Erythroblast (primary cell): ENCODE results near the gene DIPK1A.

ENCODE experiments used
- GATA1 ChIP-seq: IDR thresholded peaks from 2 replicates; pipeline ENCODE4 v1.6.1; 2011; ENCODE audit warnings: low read depth, mild to moderate bottlenecking, control low read depth, low read length, moderate library complexity
- POLR2A ChIP-seq: IDR thresholded peaks from 2 replicates; pipeline ENCODE4 v1.6.1; 2011; ENCODE audit warnings: mild to moderate bottlenecking, low read length

- TF ChIP-seq GATA1 (no peak), POLR2A (no peak)
Measured at GRCh38 chr1:92922356-92923035, 38.8 kb downstream of the DIPK1A start.
